ENCODE results near the gene TIGD4.

TIGD4 gene

GRCh38 chr4:152728343-152728742 is 51.2 kb downstream of the TIGD4 start:
- no peak overlapping the region for H3K4me3 ChIP-seq (replicated peaks; ENCODE audit: low read depth, low read length)
- no peak for DNase-seq (ENCODE audit: extremely low read depth, low read depth)
- TF ChIP-seq CTCF (IDR thresholded peaks at IDR 0.05; ENCODE audit: low read depth, low read length, missing control alignments), result no peak

- no peak for DNase-seq (ENCODE audit: extremely low read depth, low read depth)
These were observed 51.7 kb downstream of the TIGD4 start for GRCh38 chr4:152727784-152728183.

GRCh38 chr4:152724494-152724893 is 55.0 kb downstream of the TIGD4 start:
- DNase-seq (ENCODE audit: extremely low read depth, low read depth), result no peak
- no peak overlapping the region for H3K4me3 ChIP-seq (replicated peaks; ENCODE audit: low read depth, low read length)
- no peak for TF ChIP-seq CTCF (IDR thresholded peaks at IDR 0.05; ENCODE audit: low read depth, low read length, missing control alignments)

More at GRCh38 chr4:152727784-152728183, 51.7 kb downstream of the TIGD4 start:
- no peak for TF ChIP-seq CTCF (IDR thresholded peaks at IDR 0.05; ENCODE audit: low read depth, low read length, missing control alignments)
- no peak overlapping the region for H3K4me3 ChIP-seq (replicated peaks; ENCODE audit: low read depth, low read length)

GRCh38 chr4:152723236-152723635 is 56.3 kb downstream of the TIGD4 start:
- no peak for TF ChIP-seq CTCF (IDR thresholded peaks at IDR 0.05; ENCODE audit: low read depth, low read length, missing control alignments)
- no peak overlapping the region for H3K4me3 ChIP-seq (replicated peaks; ENCODE audit: low read depth, low read length)
- DNase-seq (ENCODE audit: extremely low read depth, low read depth), result no peak

GRCh38 chr4:152719801-152720556 is 59.6 kb downstream of the TIGD4 start:
- no peak overlapping the region for H3K4me3 ChIP-seq (replicated peaks; ENCODE audit: low read depth, low read length)
- no peak for DNase-seq (ENCODE audit: extremely low read depth, low read depth)
- no peak for TF ChIP-seq CTCF (IDR thresholded peaks at IDR 0.05; ENCODE audit: low read depth, low read length, missing control alignments)
